ENCODE results near the gene CAV3. TPM values are rescaled to one million over a fixed set of nuclear protein-coding genes. Genes with fewer than 3 reads are reported as not detected.

The CAV3 gene
- total RNA-seq, 1 experiment from 2014 or later: not detected

DNA sequence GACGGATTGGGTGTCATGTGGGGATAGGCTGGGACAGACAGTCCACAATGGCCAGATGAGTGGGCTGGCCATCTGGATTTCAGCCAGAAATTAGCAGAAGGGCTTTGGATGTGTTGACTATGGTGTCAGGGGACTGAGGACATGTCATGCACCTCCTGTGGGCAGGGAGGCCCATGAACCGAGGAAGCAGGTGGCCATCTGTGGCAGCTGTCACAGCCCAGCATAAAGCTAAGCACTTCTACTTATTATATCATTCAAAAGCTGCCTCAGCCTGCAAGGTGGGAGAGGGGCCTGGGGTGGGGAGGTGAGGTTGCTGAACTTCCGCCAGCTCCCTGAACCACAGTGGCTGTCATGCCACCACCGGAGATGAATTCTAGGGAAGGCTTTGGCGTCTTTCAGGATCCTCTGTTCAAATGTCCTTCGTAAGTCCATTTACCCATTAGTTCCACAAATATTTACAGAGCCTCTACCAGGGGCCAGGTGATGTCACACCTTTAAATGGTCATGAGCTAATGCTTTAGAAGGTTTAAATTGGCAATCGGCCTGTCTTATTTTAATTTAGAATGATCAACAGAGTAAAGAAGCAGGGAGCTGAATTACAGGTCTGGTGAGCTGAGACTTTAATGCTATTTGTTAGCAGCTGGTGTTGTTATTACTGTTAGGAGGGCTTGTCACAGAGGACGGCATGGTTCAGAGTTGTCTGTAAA, 23.6 kb upstream of the CAV3 start:
- TF ChIP-seq, protein P1, sequence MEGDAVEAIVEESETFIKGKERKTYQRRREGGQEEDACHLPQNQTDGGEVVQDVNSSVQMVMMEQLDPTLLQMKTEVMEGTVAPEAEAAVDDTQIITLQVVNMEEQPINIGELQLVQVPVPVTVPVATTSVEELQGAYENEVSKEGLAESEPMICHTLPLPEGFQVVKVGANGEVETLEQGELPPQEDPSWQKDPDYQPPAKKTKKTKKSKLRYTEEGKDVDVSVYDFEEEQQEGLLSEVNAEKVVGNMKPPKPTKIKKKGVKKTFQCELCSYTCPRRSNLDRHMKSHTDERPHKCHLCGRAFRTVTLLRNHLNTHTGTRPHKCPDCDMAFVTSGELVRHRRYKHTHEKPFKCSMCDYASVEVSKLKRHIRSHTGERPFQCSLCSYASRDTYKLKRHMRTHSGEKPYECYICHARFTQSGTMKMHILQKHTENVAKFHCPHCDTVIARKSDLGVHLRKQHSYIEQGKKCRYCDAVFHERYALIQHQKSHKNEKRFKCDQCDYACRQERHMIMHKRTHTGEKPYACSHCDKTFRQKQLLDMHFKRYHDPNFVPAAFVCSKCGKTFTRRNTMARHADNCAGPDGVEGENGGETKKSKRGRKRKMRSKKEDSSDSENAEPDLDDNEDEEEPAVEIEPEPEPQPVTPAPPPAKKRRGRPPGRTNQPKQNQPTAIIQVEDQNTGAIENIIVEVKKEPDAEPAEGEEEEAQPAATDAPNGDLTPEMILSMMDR (IDR thresholded peaks at IDR 0.05 in 2 of 3, conservative IDR thresholded peaks at IDR 0.05 in 1 of 3; ENCODE audit: borderline replicate concordance in 1 of 3, insufficient read depth in 1 of 3, low read depth in 2 of 3, low read length in 2 of 3): no peak
- TF ChIP-seq EZH2 (IDR thresholded peaks at IDR 0.05) (no peak), ELF1 (IDR thresholded peaks at IDR 0.05; ENCODE audit: borderline replicate concordance, low read depth) (no peak), RAD21 (IDR thresholded peaks at IDR 0.05; ENCODE audit: low read depth) (no peak), CBX3 (IDR thresholded peaks at IDR 0.05; ENCODE audit: low read depth) (no peak), SRF (IDR thresholded peaks at IDR 0.05; ENCODE audit: low read depth) (no peak), EGR1 (IDR thresholded peaks at IDR 0.05; ENCODE audit: low read depth) (no peak), CEBPB (IDR thresholded peaks at IDR 0.05; ENCODE audit: low read depth) (no peak), FOSL1 (IDR thresholded peaks at IDR 0.05; ENCODE audit: low read depth) (no peak), JUND (IDR thresholded peaks at IDR 0.05) (no peak), TCF7L2 (IDR thresholded peaks at IDR 0.05; ENCODE audit: borderline replicate concordance, extremely low read depth, insufficient read depth, insufficient read length) (no peak), SIN3A (IDR thresholded peaks at IDR 0.05; ENCODE audit: low read depth) (no peak), POLR2A (IDR thresholded peaks at IDR 0.05; ENCODE audit: borderline replicate concordance, extremely low read depth, insufficient read depth, insufficient read length) (no peak), YY1 (IDR thresholded peaks at IDR 0.05; ENCODE audit: extremely low read depth, insufficient replicate concordance, low read depth, low read length) (no peak), POLR2AphosphoS5 (IDR thresholded peaks at IDR 0.05; ENCODE audit: low read depth, low read length) (no peak), ZNF274 (IDR thresholded peaks at IDR 0.05; ENCODE audit: low read depth, low read length) (no peak)
- TF ChIP-seq, protein P2, sequence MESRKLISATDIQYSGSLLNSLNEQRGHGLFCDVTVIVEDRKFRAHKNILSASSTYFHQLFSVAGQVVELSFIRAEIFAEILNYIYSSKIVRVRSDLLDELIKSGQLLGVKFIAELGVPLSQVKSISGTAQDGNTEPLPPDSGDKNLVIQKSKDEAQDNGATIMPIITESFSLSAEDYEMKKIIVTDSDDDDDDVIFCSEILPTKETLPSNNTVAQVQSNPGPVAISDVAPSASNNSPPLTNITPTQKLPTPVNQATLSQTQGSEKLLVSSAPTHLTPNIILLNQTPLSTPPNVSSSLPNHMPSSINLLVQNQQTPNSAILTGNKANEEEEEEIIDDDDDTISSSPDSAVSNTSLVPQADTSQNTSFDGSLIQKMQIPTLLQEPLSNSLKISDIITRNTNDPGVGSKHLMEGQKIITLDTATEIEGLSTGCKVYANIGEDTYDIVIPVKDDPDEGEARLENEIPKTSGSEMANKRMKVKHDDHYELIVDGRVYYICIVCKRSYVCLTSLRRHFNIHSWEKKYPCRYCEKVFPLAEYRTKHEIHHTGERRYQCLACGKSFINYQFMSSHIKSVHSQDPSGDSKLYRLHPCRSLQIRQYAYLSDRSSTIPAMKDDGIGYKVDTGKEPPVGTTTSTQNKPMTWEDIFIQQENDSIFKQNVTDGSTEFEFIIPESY (IDR thresholded peaks at IDR 0.05; ENCODE audit: extremely low read depth, insufficient replicate concordance, low read length): no peak
- TF ChIP-seq, protein P3, sequence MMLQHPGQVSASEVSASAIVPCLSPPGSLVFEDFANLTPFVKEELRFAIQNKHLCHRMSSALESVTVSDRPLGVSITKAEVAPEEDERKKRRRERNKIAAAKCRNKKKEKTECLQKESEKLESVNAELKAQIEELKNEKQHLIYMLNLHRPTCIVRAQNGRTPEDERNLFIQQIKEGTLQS (IDR thresholded peaks at IDR 0.05): no peak
- TF ChIP-seq, protein P4, sequence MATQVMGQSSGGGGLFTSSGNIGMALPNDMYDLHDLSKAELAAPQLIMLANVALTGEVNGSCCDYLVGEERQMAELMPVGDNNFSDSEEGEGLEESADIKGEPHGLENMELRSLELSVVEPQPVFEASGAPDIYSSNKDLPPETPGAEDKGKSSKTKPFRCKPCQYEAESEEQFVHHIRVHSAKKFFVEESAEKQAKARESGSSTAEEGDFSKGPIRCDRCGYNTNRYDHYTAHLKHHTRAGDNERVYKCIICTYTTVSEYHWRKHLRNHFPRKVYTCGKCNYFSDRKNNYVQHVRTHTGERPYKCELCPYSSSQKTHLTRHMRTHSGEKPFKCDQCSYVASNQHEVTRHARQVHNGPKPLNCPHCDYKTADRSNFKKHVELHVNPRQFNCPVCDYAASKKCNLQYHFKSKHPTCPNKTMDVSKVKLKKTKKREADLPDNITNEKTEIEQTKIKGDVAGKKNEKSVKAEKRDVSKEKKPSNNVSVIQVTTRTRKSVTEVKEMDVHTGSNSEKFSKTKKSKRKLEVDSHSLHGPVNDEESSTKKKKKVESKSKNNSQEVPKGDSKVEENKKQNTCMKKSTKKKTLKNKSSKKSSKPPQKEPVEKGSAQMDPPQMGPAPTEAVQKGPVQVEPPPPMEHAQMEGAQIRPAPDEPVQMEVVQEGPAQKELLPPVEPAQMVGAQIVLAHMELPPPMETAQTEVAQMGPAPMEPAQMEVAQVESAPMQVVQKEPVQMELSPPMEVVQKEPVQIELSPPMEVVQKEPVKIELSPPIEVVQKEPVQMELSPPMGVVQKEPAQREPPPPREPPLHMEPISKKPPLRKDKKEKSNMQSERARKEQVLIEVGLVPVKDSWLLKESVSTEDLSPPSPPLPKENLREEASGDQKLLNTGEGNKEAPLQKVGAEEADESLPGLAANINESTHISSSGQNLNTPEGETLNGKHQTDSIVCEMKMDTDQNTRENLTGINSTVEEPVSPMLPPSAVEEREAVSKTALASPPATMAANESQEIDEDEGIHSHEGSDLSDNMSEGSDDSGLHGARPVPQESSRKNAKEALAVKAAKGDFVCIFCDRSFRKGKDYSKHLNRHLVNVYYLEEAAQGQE (IDR thresholded peaks at IDR 0.05; ENCODE audit: low read depth): no peak
- TF ChIP-seq, protein P5, sequence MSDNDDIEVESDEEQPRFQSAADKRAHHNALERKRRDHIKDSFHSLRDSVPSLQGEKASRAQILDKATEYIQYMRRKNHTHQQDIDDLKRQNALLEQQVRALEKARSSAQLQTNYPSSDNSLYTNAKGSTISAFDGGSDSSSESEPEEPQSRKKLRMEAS (IDR thresholded peaks at IDR 0.05): no peak

More for the DNA sequence above, 23.6 kb upstream of the CAV3 start:
- DNase-seq (ENCODE audit: low read depth, low spot score) (no peak), ATAC-seq (no peak)
- no peaks in the 10 kb centered on the region for H4K20me1 ChIP-seq (ENCODE audit: insufficient read depth)
- H3K4me3 ChIP-seq (replicated peaks in 1 of 2; ENCODE audit: low read depth in 1 of 2, low read length in 2 of 2): no peak overlapping the region
- no peaks in the 10 kb centered on the region for H3K79me2 ChIP-seq (ENCODE audit: insufficient read depth, low read length)
- no peak overlapping the region for H3K9ac ChIP-seq (ENCODE audit: low read length)
- H3K9me2 ChIP-seq (ENCODE audit: insufficient read depth): no peaks in the 10 kb centered on the region
- peaks cover 0 to 10% of the 10 kb centered on the region in 2 experiments; a peak in 2 of 4 replicates for H3K4me1 ChIP-seq (ENCODE audit: control insufficient read depth in 1 of 2, insufficient read depth in 2 of 2, low read length in 2 of 2)
- H3K27ac ChIP-seq (ENCODE audit: low read depth, low read length): no peak overlapping the region
- BruUV-seq (replicated peaks): no TSS peak
- no peak overlapping the region for H3K4me2 ChIP-seq (ENCODE audit: low read length)
- intact Hi-C loops (cut with micrococcal nuclease): no loop called here
- H2AFZ ChIP-seq (ENCODE audit: low read depth, low read length, poor library complexity, severe bottlenecking): no peak overlapping the region
- RAD21 ChIA-PET (ENCODE audit: low non-redundant PET in 1 of 2, low total read pairs in 2 of 2, uncharacterized antibody in 2 of 2, unreplicated experiment in 2 of 2): no interaction called here
- H3K9me3 ChIP-seq (ENCODE audit: control insufficient read depth in 1 of 2, insufficient read depth in 1 of 2, low read depth in 1 of 2, low read length in 2 of 2): peaks cover 0 to 5% of the 10 kb centered on the region in 2 experiments; a peak in 1 of 4 replicates
- H3K27me3 ChIP-seq (ENCODE audit: insufficient read depth, low read length): no peaks in the 10 kb centered on the region
- CTCF ChIA-PET: no interaction called here
- H3K36me3 ChIP-seq (ENCODE audit: control insufficient read depth in 1 of 2, insufficient read depth in 2 of 2, low read length in 2 of 2): no peaks in the 10 kb centered on the region
- POLR2A ChIA-PET: no interaction called here
